Measurements from ENCODE around the gene ANGPTL2.

ANGPTL2 gene

DNA sequence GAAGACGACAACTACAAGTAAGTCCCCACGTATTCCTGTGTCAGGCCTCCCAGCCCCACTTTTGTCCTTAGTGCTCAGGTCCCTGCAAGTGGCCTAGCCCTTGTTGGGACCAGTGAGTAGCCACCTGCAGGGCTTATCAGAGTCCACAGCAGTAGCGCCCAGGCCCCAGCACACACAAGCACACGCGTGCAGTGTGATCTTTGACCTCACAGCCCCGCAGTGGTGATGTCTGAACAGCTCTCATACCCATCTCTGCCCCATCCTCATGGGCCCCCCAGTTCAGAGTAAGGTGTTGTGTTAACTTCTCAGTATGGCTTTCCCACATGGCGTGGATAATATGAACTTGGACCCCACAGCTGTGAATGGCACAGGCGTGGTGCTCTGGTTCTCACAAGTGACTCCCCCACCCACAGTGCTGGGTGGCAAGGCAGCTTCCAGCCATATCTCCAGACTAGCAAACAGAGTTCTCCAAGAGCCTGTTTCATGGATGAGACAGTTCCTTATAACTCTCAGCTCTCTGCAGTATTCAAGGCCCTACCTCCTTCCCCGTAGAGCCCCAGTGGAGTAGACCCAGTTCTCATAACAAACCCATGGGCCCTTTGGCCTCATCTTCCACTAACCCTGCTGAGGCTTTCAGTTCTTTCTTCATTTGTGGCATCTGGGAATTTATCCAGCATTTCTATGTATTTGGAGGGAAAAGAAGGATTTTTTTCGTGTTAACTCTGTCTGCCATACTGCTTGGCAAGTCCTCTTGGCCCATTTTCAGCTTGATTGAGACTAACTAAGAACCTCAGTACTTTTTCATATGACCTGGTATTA, 46.5 kb upstream of the ANGPTL2 start:
- ATAC-seq = no peak
- no peak for TF ChIP-seq RARB (CRISPR knock-in tag; IDR thresholded peaks at IDR 0.05)
- no peak for TF ChIP-seq ZC3H10 (CRISPR knock-in tag; IDR thresholded peaks at IDR 0.05)
- TF ChIP-seq TOX (CRISPR knock-in tag; IDR thresholded peaks at IDR 0.05; ENCODE audit: borderline replicate concordance) = no peak
- TF ChIP-seq, protein P1, sequence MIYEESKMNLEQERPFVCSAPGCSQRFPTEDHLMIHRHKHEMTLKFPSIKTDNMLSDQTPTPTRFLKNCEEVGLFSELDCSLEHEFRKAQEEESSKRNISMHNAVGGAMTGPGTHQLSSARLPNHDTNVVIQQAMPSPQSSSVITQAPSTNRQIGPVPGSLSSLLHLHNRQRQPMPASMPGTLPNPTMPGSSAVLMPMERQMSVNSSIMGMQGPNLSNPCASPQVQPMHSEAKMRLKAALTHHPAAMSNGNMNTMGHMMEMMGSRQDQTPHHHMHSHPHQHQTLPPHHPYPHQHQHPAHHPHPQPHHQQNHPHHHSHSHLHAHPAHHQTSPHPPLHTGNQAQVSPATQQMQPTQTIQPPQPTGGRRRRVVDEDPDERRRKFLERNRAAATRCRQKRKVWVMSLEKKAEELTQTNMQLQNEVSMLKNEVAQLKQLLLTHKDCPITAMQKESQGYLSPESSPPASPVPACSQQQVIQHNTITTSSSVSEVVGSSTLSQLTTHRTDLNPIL (CRISPR knock-in tag; IDR thresholded peaks at IDR 0.05; ENCODE audit: low read depth) = no peak
- TF ChIP-seq CSDC2 (CRISPR knock-in tag; IDR thresholded peaks at IDR 0.05) = no peak
- TF ChIP-seq SNAI2 (CRISPR knock-in tag; IDR thresholded peaks at IDR 0.05) = no peak
- TF ChIP-seq ZFP3 (CRISPR knock-in tag; IDR thresholded peaks at IDR 0.05) = no peak
- TF ChIP-seq TCF4 (CRISPR knock-in tag; IDR thresholded peaks at IDR 0.05; ENCODE audit: borderline replicate concordance) = no peak
- no peak for TF ChIP-seq ISL1 (CRISPR knock-in tag; IDR thresholded peaks at IDR 0.05)
- no peak for TF ChIP-seq ZFP30 (CRISPR knock-in tag; IDR thresholded peaks at IDR 0.05)

DNA sequence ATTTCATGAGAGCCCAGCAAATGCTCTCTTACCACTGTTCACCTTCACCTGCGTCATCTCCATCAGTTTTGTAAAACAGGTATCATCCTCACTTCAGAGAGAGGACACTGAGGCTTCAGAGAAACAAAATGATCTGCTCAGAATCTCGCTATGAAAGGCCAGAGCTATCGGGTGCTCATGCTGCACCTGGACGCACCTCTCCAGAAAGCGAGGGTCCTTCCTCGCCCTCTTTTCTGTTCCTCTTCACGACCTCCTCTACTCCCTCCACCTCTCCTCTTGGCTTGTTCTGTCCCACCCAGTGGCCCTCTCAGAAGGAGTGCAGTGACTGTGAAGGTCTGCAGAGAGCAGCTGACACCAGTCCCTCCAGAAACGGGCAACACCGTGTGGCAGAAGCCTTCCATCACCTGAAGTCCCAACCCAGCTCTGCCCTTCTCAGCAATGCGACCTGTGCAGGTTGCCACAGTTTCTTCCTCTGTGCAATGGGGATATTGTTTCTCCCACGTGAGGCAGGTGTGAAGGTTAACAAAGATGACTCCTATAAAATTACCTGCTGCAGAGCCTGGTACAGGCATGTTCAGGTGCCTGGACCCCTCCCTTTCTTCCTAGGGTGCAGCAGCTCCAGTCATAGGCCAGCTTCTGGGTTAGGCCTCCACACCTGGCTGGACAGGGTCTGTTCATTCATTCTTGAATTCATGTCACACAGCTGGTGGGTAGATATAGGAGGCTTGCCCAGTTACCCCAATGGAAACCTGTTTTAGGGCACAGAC, 45.3 kb upstream of the ANGPTL2 start:
- no peak for ATAC-seq
- TF ChIP-seq, protein P1 (CRISPR knock-in tag; IDR thresholded peaks at IDR 0.05; ENCODE audit: low read depth) = no peak
- TF ChIP-seq, protein P2, sequence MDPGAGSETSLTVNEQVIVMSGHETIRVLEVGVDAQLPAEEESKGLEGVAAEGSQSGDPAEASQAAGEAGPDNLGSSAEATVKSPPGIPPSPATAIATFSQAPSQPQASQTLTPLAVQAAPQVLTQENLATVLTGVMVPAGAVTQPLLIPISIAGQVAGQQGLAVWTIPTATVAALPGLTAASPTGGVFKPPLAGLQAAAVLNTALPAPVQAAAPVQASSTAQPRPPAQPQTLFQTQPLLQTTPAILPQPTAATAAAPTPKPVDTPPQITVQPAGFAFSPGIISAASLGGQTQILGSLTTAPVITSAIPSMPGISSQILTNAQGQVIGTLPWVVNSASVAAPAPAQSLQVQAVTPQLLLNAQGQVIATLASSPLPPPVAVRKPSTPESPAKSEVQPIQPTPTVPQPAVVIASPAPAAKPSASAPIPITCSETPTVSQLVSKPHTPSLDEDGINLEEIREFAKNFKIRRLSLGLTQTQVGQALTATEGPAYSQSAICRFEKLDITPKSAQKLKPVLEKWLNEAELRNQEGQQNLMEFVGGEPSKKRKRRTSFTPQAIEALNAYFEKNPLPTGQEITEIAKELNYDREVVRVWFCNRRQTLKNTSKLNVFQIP (CRISPR knock-in tag; IDR thresholded peaks at IDR 0.05; ENCODE audit: borderline replicate concordance, low read depth) = no peak
- TF ChIP-seq GLIS3 (CRISPR knock-in tag; IDR thresholded peaks at IDR 0.05) (no peak), OSR1 (CRISPR knock-in tag; IDR thresholded peaks at IDR 0.05) (no peak), PPARA (CRISPR knock-in tag; IDR thresholded peaks at IDR 0.05; ENCODE audit: borderline replicate concordance) (no peak), ISL1 (CRISPR knock-in tag; IDR thresholded peaks at IDR 0.05) (no peak), TOX (CRISPR knock-in tag; IDR thresholded peaks at IDR 0.05; ENCODE audit: borderline replicate concordance) (no peak), ESRRG (CRISPR knock-in tag; IDR thresholded peaks at IDR 0.05) (no peak), TCF4 (CRISPR knock-in tag; IDR thresholded peaks at IDR 0.05; ENCODE audit: borderline replicate concordance) (no peak), ZNF8 (CRISPR knock-in tag; IDR thresholded peaks at IDR 0.05) (no peak)
- TF ChIP-seq, protein P3, sequence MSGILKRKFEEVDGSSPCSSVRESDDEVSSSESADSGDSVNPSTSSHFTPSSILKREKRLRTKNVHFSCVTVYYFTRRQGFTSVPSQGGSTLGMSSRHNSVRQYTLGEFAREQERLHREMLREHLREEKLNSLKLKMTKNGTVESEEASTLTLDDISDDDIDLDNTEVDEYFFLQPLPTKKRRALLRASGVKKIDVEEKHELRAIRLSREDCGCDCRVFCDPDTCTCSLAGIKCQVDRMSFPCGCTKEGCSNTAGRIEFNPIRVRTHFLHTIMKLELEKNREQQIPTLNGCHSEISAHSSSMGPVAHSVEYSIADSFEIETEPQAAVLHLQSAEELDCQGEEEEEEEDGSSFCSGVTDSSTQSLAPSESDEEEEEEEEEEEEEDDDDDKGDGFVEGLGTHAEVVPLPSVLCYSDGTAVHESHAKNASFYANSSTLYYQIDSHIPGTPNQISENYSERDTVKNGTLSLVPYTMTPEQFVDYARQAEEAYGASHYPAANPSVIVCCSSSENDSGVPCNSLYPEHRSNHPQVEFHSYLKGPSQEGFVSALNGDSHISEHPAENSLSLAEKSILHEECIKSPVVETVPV (CRISPR knock-in tag; IDR thresholded peaks at IDR 0.05) = no peak
- TF ChIP-seq, protein P4, sequence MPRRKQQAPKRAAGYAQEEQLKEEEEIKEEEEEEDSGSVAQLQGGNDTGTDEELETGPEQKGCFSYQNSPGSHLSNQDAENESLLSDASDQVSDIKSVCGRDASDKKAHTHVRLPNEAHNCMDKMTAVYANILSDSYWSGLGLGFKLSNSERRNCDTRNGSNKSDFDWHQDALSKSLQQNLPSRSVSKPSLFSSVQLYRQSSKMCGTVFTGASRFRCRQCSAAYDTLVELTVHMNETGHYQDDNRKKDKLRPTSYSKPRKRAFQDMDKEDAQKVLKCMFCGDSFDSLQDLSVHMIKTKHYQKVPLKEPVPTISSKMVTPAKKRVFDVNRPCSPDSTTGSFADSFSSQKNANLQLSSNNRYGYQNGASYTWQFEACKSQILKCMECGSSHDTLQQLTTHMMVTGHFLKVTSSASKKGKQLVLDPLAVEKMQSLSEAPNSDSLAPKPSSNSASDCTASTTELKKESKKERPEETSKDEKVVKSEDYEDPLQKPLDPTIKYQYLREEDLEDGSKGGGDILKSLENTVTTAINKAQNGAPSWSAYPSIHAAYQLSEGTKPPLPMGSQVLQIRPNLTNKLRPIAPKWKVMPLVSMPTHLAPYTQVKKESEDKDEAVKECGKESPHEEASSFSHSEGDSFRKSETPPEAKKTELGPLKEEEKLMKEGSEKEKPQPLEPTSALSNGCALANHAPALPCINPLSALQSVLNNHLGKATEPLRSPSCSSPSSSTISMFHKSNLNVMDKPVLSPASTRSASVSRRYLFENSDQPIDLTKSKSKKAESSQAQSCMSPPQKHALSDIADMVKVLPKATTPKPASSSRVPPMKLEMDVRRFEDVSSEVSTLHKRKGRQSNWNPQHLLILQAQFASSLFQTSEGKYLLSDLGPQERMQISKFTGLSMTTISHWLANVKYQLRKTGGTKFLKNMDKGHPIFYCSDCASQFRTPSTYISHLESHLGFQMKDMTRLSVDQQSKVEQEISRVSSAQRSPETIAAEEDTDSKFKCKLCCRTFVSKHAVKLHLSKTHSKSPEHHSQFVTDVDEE (CRISPR knock-in tag; IDR thresholded peaks at IDR 0.05) = no peak
